NCI-H2029 treated with DMSO at 0.1 percent for 48 hours (cell line): ENCODE results near the gene LIMCH1.
A peak's percentile ranks its signal among the peaks of the same experiment; 100 is the strongest.
"Not testable (repeated sequence)": the region's sequence is repeated elsewhere in the genome, so short reads cannot be mapped to it uniquely, and the experiment has no call there.

Experiments used
- DNase-seq: peaks from one replicate; lab custom pipeline; 2025; lab: John Stamatoyannopoulos, UW

Gene LIMCH1, protein sequence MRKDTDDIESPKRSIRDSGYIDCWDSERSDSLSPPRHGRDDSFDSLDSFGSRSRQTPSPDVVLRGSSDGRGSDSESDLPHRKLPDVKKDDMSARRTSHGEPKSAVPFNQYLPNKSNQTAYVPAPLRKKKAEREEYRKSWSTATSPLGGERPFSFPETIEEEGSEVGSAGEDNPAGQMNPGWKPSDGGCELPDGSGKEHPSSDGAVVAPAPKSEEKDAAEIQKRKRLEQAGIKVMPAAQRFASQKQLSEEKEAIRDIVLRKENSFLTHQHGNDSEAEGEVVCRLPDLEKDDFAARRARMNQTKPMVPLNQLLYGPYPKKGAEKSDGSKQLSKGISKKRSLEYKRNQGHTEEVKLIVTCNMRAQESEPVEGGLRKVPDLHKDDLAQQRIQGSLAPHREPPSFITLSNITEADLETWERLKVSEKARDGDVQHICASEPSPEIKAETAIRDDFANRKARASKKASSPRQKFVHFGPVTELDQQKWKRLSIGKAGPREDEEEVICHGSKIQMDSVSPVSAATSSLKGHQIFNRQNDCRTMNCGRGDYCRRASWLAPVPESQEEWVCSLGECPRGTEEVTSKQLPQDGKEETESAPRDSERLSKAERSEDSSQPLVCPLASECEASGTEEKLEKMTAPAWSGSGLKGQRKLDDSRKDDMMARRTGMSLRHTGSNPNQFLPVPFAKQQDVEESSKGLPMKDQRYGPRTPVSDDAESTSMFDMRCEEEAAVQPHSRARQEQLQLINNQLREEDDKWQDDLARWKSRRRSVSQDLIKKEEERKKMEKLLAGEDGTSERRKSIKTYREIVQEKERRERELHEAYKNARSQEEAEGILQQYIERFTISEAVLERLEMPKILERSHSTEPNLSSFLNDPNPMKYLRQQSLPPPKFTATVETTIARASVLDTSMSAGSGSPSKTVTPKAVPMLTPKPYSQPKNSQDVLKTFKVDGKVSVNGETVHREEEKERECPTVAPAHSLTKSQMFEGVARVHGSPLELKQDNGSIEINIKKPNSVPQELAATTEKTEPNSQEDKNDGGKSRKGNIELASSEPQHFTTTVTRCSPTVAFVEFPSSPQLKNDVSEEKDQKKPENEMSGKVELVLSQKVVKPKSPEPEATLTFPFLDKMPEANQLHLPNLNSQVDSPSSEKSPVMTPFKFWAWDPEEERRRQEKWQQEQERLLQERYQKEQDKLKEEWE (N-terminal part only)

DNA sequence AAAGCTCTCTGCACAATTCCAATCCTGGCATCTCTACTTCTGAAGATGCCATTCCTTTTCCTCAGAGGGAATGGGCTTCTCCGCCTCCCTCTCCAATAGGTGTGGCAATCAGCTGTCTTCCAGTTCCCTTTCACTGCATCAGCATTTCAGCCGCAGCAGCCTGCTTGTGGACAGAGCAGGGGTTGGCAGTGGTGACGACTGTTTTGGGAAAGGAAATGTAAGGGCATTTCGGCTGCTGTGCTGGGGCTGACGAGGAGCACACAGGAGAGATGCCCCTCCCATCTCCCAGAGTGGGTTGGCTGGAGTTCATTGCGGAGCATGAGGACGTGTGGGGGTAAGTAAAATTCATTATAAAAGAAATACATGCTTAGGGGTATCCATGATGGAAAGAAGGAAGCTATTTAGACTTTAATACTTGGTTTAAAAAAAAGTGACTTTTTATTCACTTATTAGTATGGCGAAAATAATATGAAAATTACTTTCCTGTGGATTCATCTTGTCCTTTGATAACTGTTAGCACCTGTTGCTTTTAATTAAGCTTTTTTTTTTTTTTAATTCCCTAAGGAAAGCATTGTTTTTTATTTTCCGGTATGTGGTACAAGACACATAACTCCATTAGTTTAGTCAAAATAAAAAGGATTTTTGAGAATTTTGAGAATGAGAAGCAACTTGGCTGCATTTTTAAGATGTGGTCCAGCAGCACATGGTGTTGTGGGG is at the start of gene LIMCH1:
Gene LIMCH1 (plus strand): TSS at position 141 of the 717 bp plus-strand sequence. CDS start 67,839 bp downstream, outside the sequence.
- DNase-seq = no peak

DNA sequence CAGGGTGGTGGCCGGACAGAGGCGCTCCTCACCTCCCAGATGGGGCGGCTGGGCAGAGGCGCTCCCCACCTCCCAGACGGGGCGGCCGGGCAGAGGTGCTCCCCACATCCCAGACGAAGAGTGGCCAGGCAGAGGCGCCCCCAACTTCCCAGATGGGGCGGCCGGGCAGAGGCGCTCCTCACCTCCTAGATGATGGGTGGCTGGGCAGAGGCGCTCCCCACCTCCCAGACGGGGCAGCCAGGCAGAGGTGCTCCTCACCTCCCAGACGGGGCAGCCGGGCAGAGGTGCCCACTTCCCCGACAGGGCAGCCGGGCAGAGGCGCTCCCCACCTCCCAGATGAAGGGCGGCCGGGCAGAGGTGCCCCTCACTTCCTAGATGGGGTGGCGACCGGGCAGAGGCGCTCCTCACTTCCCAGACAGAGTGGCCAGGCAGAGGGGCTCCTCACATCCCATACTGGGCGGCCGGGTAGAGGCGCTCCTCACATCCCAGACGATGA is 46.8 kb upstream of the LIMCH1 start:
- not testable (repeated sequence) for DNase-seq

DNA sequence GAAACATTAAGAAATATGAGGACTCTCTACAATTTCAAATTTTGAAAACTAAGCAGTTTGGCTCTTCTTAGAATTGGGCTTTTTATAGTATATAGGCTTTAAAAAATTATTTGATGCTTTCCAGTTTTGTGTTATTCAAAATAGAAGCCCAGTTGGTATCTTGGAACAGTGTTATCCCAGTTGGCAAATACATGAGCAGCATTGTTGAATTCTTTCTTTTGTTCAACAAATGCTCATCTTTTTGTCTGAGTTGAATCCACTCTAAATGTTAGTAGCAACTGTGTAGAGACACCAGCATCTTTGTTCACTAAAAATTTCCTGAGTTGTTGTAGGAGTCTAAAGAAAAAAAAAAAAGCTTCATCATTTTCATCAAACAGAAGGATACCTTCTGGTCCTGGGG is 41.0 kb upstream of the LIMCH1 start:
- DNase-seq = no peak

DNA sequence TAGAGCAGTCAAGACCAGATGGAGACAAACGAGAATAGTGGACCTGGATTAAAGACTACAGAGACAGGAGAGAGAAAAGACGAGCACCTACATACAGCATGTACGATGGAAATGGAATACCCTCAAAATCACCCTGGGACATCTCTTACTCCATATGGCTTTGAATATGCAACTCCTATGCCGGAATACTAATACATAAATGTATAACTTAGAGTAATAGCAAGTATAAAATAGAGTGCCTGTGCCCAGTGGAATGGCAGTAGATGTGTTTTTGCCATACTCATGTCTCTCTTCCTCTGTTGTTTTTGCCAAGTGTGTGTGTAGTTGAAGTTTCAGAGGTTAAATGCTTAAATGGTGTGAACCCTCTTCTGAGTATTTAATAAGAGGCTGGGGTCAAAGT is 39.8 kb upstream of the LIMCH1 start:
- no peak for DNase-seq

DNA sequence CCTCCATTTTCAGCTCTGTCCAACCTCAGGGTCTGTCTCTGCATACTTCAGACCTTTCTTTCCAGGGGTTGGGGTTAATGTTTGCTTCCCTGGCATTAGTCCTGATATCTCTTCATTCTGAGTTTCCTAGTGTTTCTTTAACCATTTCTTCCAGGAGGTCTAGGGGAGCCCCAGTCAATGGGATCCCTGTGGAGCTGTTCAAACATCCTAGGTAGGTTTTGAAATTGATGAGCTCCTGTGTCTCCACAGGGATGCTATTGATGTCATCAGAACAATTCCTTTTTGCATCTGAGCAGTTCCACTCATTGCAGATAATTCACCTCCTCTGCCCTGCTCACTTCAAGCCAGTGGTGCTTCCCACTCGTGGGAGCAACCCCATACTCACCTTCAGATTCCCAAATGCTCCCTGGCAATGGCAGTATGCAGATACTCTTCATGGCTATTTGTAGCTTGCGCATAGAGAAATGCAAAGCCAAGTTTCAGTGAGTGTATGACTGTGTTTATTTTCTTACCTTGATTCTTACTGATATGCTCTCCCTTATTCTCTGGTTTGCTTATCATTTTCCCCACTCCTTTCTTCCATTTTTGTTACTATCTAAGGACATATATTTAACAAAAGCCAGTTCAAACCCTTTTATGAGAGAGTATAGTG is 33.7 kb upstream of the LIMCH1 start:
- no peak for DNase-seq

DNA sequence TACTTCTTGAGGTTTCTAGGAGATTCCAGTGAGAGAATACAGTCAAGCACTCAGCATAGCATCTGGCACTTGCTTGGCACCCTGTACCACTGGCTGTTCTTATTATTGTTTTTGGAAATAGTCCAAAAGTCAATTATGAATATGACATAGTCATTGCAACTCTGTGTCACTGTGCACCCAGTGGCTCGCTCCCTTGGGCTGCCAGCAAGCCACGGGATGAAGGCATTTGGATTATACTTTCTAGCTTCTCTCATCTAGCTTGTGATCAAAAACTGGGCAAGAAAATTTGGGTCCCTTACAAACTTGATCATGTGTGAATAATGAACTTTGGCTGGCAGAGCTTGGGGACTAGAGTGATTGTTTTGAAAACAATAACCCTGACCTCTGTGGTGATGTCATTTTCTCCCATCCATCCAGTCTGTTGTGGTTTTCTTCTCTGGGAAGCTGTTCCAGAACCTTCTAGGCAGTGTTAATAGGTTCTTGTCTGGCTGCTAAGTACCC is 32.7 kb upstream of the LIMCH1 start:
- DNase-seq = peak; percentile 85

DNA sequence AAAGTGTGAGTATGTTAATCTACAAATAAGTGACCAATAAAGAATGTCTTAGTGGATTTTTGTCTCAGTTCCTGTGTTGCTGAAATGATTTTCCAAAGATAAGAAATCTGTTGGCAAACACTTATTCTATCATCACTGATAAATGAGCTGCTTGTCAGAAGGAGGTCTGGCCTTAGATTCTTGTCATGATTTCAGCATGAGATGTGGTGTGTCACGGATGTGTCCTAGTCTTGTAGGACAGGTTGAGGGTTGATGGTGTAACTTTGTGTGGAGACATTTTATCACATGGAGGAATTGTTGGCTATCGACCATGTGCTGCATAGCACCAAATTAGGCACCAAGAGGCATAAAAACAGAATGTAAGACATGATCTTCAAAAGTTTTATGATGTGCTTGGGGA is 31.8 kb upstream of the LIMCH1 start:
- no peak for DNase-seq

DNA sequence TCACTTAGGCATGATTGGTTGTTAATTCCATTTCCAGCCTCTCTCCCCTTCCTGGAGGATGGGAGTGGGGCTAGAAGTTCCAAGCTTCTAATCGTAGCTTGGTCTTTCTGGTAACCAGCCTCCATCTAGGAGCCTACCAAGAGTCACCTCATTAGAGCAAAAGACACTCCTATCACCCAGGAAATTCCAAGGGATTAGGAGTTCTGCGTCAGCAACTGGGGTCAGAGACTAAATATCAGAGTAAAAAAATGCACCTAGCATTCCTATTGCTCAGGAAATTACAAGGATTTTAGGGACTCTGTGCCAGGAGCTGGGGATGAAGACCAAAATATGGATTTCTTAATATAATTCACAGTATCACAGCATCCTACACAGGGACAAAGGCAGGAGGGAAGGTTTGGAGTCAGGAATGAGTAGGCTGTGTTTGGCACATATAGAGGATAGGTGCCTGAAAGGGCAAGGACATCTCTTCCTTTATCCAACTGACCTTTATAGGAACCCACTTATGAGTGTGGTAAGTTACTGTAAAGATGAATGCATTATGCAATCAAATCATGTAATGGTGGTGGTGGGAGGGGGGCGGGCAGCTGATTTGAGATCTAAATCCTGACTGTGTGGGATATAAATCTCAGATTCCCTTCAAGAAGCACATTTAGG is 30.5 kb upstream of the LIMCH1 start:
- DNase-seq = no peak

DNA sequence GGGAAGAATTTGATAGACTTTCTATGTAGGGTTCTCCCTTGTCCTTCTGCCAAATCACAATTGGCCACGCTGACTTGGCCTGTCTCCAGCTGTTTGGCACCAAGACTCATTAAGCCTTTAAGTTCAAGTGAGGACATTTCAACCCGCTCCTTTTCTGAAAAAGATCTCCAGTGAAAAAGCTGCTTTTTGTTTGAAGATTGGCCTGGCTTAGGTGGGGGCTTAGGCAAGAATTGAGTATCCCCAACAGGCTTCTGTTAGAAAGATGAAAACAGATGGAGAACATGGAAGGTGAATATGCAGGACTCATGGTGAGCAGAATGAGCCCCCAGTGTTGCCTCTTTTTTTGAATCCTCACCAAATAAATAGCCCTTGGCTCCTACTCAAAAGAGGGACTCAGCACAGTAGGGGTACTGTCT is 28.5 kb upstream of the LIMCH1 start:
- peak; percentile 36 for DNase-seq

DNA sequence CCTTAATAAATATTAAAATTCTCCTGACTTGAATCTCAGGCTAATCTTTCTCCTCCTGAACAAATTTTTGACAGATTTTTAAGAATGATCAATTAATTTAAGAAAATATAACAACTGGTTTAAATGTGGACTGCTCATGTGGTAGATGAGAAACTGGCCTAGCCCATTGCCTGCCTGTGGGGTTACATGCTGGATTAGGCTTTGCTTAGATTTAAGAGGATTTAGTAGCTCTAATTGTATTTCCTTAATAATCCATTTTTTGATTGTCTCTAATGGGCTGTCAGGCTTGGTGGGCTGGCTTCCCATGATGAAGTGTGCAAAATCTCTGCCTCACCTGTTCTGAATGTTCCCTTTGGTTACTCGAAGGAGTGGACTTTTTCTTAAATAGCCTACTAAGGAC is 27.8 kb upstream of the LIMCH1 start:
- no peak for DNase-seq

DNA sequence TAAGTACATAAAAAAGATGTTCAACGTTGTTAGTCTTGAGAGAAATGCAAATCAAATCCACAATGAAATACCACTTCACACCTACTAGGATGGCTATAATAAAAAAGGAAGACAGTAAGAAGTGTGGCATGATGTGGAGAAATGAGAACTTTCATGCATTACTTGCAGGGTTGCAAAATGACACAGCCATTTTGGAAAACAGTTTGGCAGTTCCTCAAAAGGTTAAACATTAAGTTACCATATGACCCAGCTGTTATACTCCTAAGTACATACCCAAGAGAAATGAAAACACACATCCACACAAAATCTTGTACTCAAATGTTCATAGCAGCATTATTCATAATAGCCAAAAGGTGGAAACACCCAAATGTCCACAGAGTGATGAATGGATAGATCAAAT is 25.8 kb upstream of the LIMCH1 start:
- DNase-seq = no peak

DNA sequence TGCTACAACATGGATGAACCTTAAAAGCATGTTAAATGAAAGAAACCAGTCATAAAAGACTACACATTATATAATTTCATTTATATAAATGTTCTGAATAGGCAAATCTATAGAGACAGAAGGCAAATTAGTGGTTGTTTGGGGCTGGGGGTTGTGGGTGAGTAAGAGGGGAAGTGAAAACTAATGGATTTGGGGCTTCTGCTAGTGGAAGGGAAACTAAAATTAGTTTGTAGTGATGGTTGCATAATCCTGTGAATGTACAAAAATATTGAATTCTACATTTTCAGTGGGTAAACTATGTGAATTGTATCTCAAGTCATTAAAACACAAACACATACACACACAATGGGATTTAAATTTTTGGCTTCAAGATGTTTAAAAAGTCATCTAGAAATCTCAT is 25.4 kb upstream of the LIMCH1 start:
- DNase-seq = no peak

DNA sequence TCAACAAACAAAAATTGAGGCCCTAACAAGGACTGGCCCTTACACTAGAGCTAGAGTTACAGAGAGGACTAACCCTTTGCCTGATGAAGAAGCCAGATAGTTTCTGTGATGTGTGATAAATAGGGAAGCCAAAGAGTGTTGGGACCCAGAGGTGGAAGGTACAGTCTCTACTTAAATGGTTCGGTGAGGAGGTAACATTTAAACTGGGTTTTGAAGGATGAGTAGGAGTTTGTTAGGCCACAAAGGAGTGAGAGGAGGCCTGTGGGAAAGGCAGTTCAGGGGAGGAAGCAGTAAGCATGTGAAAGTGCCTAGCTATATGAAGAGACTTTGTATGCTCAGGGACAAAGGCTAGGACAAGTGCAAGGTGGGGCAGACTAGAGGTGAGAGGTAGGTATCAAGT is 23.8 kb upstream of the LIMCH1 start:
- no peak for DNase-seq

DNA sequence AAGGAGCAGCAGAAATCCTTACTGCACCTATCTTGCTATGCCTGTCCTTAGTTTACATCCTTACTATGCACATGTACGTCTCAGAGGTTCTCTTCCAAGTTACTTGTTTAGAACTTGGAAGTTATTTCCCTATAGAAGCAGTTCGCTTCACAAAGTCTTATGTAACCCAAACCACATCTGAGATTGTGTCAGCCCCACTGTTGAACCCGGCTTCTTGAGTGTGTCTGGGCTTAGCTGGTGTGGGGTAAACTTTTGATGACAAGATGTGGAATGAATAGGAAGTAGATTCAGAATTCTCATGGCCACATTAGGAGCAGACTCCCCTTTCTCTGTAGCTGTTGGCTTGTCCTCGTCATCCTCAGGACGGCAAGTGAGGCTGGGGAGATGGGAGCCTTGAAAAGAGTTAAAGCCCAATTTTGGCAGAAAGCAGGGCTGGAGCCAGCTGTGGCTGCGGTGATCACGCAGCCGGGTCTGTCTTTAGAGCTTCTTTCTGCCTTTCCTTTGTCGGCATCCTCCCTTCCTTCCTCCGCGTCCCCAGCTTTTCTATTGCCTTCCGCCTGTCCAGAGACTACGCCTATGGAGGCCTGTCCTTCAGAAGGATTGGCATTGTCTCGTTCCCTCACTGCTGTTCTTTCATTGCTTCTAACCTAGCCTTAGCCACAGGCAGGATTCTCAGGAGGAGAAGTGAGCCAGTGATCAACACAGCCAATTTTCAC is 23.0 kb upstream of the LIMCH1 start:
- DNase-seq = no peak

DNA sequence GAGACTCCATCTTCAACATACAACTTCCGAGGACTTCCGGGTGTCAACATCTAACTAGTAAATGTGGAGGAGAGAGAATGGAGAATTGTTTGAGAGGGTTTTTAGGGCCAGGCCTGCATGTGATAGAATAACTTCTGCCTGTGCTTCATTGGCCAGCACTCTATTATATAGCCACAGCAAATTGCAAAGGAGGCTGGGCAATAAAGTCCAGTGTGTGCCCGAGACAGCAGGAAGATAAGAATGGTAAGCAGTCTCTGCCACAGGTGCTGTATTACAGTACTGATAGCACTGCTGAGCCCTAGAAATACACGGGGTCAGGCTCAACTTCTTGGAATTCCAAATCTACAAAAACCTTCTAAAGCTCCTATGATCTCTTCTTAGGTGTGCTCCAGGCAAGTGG is 20.8 kb upstream of the LIMCH1 start:
- no peak for DNase-seq

DNA sequence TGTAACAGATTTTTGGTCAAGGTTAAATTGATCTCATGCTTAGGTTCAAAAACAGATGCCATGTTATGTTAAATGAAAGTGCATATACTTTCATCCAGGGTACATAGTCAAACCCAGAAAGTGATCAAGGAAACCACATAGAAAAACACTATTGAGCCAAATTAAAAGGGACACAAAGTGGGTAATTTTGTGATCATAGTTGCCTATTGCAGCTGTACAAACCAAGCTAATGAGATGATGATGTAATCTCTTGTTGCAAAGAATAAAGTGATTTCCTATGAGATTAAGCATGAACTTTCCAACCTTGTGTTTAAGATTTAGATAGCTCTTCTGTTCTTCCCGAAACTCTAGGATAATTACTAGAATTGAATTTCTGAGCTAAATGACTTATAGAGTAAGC is 20.2 kb upstream of the LIMCH1 start:
- no peak for DNase-seq

DNA sequence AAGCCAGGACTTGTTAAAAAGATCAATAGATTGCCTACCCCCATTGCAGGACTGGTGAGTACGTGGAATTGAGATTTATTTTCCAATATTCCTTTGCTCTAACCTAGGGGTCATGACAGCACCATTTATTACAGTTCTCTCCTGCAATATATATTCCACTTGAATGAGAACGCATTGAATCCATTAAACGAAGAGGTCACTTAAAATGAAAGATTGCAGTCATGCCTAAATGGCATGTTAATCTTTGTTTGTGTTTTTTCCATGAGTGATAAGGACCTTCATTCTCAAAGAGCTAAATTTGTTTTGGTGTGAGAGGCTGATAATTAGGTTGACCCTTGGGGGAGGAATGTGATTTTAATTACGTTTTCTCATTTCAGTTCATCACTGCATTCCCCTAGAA is 13.5 kb upstream of the LIMCH1 start:
- no peak for DNase-seq

DNA sequence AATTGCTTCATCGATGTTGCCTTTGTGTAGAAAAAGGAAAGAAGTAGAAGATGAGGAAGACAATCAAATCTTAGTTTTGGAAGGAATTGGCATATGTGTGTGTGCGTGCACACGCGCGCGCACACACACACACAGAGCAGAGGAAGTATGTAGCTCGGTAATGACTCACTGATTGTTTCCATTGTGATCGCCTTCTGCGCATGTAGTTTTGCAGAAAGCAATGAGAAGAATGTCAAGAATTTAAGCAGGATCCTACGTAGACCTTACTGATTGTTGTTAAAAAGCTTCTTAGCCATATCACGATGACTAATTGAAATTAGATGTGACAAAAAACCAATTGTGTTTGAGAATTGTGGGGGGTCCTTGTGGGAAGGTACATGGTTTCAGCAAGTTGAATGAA is 12.8 kb upstream of the LIMCH1 start:
- no peak for DNase-seq

DNA sequence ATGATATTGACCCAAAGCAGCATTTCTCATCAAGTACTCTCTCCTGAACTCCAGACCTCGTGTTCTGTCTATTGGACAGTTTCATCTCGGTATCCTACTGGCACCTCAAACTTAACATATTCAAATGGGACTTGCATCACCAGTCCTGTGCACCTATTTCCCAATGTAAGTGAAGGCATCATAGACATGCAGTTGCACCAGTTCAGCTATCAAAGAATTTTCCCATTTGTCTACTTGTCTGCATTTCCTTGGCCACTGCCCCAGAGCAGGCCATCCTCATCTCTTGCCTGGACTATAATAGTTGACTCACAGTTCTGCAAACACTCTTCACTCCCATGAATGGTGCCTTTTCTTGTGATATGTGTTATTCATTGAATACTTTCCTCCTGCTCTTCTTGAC is 11.3 kb upstream of the LIMCH1 start:
- DNase-seq = no peak
